Prostate gland (tissue), 2 donors: Measurements from ENCODE around the gene PXDC1.

Experiments
- POLR2A ChIP-seq: fragments of 450-650 bp; IDR thresholded peaks from one replicate; pipeline ENCODE4 v1.6.1; 2016; ENCODE audit warnings: antibody characterized with exemption, mild to moderate bottlenecking
- TF ChIP-seq, protein P1 (sequence below), 4 experiments: fragments of 200-600 bp in 2 of 4; fragments of 450-650 bp in 2 of 4; sonication (generic) in 2 of 4; IDR thresholded peaks; 1 replicate in 3 of 4; 2 replicates in 1 of 4; pipeline ENCODE4 v1.5.1; 2016 to 2019; ENCODE audit warnings: antibody characterized with exemption in 4 of 4, mild to moderate bottlenecking in 2 of 4, moderate library complexity in 2 of 4

DNA sequence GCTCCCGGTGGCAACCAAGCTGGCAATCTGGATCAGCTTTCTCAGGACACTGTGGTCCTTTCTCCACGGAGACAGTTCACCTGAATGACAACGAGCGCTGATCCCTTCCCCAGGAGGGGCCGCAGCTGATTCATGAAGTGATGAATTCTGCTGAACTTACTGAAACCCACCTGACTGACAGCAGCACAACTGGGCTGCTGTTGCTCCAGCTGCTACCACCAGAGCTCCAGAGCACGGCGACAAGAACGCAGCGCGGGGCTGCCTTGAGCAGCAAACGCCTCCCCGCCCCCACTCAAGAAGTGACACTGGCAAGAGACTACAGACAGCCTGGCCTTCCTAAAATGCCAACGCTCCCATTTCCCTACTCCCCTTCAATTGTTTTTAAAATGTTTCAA is 10.0 kb downstream of the PXDC1 start:
- TF ChIP-seq, protein P1, sequence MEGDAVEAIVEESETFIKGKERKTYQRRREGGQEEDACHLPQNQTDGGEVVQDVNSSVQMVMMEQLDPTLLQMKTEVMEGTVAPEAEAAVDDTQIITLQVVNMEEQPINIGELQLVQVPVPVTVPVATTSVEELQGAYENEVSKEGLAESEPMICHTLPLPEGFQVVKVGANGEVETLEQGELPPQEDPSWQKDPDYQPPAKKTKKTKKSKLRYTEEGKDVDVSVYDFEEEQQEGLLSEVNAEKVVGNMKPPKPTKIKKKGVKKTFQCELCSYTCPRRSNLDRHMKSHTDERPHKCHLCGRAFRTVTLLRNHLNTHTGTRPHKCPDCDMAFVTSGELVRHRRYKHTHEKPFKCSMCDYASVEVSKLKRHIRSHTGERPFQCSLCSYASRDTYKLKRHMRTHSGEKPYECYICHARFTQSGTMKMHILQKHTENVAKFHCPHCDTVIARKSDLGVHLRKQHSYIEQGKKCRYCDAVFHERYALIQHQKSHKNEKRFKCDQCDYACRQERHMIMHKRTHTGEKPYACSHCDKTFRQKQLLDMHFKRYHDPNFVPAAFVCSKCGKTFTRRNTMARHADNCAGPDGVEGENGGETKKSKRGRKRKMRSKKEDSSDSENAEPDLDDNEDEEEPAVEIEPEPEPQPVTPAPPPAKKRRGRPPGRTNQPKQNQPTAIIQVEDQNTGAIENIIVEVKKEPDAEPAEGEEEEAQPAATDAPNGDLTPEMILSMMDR (IDR thresholded peaks at IDR 0.05) = no peak
- no peak for TF ChIP-seq POLR2A
